HT1080 (cell line): ENCODE data around the gene TSGA10IP. TPM values are rescaled to one million over a fixed set of nuclear protein-coding genes. Genes with fewer than 3 reads are reported as not detected.
A peak's percentile ranks its signal among the peaks of the same experiment; 100 is the strongest.
"Not testable (repeated sequence)": the region's sequence is repeated elsewhere in the genome, so short reads cannot be mapped to it uniquely, and the experiment has no call there.

ENCODE experiments used
- DNase-seq: peaks from one replicate; pipeline ENCODE4 v3.0.0-alpha.2; 2015; ENCODE audit warnings: low read depth
- total RNA-seq: library from RNA; depleted of rRNA; stranded (reverse); fragments of >200 nt; shearing (Covaris generic); gene quantifications from 2 replicates; pipeline ENCODE4 v1.2.3, GENCODE V29; 2014

TSGA10IP gene
- total RNA-seq, 1 experiment from 2014 or later, result 0.05 TPM

DNA sequence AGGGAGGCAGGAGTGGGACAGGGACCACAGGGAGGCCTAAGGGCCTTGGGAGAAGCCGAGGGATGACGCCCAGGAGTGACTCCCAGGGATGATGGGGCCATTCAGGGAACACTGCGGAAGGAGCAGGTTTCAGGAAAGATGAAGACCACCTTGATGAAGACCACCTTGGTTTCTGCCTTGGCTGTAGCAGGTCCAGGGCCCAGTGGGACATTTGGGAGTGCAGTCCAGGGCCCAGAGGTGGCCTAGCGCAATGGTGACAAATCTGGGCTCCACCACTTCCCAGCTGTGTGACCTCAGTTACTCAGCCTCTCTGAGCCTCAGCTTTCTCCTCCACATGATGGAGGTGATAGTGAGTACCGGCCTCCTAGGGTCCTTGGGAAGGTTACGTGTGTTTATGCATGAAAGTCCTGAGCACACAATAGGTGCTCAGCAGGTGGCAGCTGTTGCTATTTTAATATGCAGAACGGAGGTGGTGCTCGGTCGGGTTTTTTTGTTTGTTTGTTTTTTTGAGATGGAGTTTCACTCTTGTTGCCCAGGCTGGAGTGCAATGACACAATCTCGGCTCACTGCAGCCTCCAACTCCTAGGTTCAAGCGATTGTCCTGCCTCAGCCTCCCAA is 770 bp downstream of the TSGA10IP start:
- DNase-seq, result no peak

DNA sequence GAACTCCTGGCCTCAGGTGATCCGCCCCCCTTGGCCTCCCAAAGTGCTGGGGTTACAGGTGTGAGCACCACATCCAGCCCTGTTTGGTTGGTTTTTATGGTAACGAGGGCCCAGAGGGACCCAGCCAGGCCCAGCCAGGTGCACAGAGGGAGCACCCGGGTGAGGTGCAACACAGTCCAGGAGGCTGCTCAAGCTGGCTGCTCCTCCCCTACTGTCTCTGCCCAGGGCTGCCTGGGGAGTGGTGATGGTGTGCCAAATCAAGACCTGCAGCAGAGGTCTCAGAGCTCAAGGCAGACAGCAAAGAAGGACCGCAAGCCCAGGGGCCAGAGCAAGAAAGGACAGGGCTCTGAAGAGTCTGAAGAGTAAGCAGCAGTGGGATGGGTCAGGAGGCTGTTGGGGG is 1.4 kb downstream of the TSGA10IP start:
- DNase-seq, result no peak

DNA sequence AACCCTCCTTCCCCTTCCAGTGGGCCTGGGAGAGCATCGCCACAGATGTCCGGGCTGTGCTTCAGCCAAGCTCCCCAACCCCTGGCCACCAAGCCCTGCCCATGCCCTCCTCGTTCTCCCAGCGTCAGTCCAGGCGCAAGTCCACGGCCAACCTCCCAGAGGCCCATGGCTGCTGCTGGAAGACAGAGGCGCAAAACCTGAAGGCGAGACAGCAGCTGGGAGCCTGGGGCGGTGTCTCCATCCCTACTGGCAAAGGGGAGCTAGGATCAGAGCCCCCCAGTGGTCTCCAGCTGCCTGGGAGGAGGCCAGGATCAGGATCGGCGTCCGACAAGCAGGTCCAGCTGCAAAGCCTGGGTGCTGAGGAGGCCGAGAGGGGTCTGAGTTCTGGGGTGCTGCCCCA is 1.9 kb downstream of the TSGA10IP start:
- DNase-seq, result no peak

DNA sequence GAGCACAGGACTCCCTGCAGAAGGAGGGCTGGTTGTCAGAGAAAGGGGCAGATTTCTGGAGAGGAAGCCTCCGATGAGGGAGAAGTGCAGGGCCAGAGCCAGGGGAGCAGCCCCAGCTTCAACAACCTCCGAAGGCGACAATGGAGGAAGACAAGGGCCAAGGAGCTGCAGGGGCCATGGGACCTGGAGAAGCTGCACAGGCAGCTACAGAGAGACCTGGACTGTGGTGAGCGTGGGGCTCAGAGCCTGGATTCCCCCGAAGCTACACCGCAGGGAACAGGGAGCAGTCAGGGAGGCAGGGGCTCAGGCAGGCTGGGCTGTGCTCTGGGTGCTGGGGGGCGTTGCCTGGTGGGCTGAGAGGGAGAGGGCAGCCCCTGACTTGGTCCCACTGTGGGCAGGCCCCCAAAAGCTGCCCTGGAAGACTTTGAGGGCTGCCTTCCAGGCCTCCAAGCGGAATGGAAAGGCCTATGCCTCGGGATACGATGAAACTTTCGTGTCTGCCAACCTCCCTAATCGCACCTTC is 2.4 kb downstream of the TSGA10IP start:
- no peak for DNase-seq

DNA sequence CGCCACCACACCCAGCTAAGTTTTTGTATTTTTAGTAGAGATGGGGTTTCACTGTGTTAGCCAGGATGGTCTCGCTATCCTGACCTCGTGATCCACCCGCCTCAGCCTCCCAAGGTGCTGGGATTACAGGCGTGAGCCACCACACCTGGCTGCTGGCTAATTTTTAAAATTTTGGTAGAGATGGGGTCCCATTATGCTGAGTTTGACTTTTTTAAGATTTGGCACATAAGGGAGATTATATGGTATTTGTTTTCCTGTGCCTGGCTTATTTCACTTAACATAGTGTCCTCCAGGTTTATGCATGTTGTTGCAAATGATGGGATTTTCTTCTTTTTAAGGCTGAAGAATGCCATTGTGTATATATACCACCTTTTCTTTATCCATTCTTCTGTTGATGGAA is 5.4 kb downstream of the TSGA10IP start:
- not testable (repeated sequence) for DNase-seq

DNA sequence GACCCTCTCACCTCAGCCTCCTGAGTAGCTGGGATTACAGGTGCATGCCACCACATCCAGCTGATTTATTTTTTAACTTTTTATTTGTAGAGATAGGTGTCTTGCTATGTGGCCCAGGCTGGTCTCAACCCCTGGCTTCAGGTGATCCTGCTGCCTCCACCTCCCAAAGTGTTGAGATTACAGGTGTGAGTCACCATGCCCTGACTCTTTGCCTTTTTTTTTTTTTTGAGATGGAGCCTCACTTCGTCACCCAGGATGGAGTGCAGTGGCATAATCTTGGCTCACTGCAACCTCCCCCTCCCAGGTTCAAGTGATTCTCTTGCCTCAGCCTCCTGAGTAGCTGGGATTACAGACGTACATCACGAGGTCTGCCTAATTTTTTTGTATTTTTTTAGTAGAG is 6.4 kb downstream of the TSGA10IP start:
- not testable (repeated sequence) for DNase-seq

DNA sequence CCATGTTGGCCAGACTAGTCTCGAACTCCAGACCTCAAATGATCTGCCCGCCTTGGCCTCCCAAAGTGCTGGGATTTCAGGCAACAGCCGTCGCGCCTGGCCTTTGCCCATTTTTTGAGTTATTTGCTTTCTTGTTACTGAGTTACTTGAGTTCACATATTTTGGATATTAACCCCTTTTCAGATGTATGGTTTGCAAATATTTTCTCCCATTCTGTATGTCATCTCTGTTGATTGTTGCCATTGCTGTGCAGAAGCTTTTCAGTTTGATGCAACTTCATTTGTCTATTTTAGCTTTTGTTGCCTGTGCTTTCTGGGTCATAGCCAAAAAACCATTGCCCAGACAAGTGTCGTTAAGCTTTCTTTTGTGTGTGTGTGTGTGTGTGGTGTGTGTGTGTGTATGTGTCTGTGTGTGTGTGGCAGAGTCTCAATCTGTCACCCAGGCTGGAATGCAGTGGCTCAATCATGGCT is 6.8 kb downstream of the TSGA10IP start:
- DNase-seq, result no peak

DNA sequence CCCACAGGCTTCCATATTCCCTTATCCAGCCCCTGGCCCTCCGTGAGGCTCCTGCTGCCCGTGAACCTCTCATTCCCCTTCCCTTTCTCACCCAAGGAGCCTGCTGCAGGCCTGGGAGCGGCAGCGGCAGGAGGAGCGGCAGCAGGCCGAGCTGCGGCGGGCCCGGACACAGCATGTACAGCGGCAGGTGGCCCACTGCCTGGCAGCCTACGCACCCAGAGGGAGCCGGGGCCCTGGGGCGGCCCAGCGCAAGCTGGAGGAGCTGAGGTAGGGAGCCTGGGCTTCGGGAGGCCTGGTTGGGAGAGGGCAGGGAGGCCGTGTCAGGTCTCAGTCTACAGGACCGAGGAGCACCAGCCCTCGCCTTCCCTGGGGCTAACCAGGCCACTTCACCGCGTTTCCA is 8.2 kb downstream of the TSGA10IP start:
- no peak for DNase-seq

DNA sequence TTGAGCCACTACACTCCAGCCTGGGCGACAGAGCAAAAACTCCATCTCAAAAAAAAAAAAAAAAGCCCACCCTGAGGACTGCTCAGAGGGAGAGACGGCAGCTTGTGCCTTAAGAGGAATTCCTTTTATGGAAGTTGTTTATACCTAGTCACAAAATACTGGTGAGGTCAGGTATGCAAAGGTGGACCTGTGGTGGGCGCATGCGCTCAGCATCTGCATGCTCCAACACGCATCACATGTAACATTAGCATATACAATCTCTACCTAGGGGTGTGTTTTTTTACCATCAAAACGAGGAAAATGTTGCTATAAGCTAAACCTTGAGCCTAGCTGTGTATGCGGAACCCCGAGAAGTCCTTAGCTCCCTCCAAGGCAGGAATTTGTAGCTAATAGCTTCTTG is 9.5 kb downstream of the TSGA10IP start:
- no peak for DNase-seq

DNA sequence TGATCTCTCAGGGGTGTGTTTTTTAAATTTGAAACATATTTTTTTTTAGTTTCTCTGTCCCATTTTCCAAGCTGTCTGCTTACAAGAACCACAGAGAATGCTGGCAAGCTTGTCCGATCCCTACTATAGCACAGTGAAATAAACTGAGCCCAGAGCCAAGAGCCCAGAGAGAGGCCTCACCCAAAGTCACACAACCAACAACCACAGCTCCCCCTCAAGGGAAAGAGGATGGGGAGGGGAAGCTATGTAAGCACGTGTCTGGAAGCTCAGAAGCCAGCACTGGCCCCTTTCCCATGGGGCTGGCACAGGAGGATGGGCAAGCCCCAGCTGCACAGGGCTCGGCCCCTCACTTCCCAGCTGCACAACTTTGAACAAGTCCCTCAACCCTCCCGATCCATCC is 13.0 kb downstream of the TSGA10IP start:
- no peak for DNase-seq

DNA sequence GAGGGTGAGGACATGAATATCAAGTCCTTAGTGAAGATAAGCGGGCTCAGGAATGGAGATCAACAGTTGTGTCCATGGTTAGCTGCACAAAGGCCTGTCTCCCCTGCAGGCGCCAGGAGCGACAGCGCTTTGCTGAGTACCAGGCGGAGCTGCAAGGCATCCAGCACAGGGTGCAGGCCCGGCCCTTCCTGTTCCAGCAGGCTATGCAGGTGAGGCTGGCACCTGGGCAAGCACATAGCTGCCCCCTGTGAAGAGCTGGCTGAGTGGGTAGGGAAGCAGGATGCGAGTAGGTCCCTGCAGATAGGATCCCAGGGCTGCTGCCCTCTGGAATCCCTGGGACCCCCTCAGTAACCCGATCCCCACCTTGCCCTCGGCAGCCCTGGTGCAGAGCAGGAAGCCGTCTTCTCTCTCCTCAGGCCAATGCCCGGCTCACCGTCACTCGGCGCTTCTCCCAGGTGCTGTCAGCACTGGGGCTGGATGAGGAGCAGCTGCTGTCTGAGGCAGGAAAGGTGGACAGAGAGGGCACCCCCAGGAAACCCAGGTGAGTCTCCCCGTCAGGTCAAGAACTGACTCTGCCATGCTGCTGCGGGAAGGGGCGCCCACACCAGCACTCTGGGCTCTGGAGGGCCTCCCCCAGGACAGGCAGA is 13.6 kb downstream of the TSGA10IP start:
- no peak for DNase-seq

DNA sequence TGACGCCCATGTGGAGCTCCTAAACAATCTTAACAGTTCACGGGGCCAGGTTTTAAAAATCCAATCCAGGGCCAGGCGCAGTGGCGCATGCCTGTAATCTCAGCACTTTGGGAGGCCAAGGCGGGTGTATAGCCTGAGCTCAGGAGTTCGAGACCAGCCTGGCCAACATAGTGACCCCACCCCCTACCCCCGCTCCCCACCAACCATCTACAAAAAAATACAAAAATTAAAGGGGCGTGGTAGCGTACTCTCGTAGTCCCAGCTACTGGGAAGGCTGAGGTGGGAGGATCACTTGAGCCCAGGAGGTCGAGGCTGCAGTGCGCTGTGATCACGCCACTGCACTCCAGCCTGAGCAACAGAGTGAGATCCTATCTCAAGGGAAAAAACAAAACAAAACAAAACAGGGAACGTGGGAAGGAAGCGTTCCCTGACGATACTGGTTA is 15.6 kb downstream of the TSGA10IP start:
- no peak for DNase-seq

DNA sequence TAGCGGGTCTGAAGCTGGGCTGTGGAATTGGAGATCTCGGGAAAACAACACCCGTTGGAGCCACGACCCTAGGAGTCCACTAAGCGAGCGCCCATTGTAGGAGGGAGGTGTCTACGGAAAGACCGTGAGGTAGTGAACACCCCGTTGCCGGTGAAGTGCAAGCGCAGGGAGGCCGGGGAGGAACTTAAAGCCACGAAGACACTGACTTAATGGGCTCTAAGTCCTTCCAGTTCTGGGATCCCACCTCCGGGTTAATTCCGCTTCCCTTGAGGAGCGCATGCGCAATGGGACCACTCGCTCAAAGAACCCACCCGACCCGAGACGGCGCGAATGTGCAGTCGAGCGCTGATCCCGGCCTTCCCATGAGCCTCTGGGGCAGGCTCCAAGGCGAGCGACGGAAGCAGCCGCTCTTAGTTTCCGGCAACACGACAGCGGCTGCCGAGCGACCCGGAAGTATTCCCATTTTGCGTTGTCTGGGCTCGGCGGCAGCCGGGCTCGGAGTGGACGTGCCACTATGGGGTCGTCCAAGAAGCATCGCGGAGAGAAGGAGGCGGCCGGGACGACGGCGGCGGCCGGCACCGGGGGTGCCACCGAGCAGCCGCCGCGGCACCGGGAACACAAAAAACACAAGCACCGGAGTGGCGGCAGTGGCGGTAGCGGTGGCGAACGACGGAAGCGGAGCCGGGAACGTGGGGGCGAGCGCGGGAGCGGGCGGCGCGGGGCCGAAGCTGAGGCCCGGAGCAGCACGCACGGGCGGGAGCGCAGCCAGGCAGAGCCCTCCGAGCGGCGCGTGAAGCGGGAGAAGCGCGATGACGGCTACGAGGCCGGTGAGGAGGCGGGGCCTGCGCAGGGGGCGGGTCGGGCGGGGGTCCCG is 16.2 kb downstream of the TSGA10IP start, which contains the start of gene SART1:
TSS of gene SART1 (plus strand) at position 468 of the 874 bp plus-strand sequence. CDS start at position 515, 47 bp downstream.
- DNase-seq, result peak; percentile 97

DNA sequence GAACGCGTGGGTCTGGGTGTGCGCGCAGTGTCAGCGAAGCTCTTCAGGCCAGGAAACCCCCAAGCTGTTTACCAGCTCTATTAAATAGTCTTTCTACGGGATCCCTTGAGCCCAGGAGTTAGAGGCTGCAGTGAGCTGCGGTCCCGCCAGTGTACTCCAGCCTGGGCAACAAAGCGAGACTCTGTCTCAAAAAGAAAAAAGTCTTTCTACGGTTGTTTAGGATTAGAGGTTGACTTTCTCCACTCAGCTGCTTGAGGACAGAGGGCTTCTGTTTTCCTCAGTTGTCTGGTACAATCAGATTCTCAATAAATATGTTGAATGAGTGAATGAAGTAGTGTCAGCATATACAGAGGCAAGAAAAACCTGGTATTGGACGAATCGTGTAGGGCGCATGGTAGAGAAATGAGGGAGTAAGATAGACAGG is 16.9 kb downstream of the TSGA10IP start:
- no peak for DNase-seq

DNA sequence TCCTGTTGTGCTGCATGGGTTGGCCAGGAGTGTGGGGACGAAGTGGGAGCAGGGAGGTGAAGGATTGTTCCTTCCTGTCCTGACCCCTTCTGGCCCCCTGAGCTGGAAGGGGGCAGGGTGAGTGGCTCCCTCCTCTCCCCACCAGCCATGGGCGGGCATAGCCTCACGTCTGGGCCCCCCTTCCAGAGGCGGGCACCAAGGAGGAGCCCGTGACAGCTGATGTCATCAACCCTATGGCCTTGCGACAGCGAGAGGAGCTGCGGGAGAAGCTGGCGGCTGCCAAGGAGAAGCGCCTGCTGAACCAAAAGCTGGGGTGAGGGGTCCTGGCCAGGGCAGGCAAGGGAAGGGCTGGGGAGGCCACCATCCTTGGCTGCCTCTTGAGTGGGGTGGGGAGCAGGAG is 19.6 kb downstream of the TSGA10IP start:
- no peak for DNase-seq

DNA sequence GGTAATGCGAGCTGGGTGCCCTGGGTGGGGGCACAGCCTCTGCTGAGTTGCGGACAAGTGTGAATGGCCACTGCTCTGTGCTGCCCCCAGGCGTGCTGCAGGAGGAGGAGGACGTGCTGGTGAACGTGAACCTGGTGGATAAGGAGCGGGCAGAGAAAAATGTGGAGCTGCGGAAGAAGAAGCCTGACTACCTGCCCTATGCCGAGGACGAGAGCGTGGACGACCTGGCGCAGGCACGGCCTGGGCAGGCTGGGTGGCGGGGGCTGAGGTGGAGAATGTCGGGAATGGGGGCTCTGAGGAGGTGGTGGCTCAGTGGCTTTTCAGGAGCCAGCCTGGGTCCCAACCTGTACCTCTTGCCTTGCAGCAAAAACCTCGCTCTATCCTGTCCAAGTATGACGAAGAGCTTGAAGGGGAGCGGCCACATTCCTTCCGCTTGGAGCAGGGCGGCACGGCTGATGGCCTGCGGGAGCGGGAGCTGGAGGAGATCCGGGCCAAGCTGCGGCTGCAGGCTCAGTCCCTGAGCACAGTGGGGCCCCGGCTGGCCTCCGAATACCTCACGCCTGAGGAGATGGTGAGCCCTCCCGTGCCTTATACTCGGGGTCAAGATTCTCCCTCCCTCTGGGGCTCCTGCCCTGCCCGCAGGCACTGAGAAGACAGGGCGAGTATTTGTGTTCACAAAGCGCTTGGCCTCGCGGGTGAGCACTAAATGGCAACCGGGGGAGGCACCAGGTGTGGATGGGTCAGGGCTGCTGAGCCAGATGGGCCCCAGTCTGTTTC is 20.9 kb downstream of the TSGA10IP start:
- DNase-seq, result no peak

DNA sequence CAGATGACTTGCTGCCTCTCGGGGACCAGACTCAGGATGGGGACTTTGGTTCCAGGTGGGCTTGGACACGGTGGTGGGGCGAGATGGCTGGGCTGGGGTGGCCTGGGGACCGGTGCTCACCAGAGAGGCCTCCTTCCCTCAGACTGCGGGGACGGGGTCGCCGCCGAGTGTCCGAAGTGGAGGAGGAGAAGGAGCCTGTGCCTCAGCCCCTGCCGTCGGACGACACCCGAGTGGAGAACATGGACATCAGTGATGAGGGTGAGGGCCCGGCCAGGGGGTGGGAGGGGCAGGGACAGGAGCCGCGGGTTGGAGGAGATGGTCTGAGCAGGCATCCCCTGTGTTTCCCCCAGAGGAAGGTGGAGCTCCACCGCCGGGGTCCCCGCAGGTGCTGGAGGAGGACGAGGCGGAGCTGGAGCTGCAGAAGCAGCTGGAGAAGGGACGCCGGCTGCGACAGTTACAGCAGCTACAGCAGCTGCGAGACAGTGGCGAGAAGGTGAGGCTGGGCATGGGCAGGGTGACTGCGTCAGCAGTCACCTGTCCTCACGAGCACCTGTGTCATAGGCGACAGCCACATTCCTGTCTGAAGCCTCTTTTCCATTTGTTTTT is 22.2 kb downstream of the TSGA10IP start:
- DNase-seq, result no peak

DNA sequence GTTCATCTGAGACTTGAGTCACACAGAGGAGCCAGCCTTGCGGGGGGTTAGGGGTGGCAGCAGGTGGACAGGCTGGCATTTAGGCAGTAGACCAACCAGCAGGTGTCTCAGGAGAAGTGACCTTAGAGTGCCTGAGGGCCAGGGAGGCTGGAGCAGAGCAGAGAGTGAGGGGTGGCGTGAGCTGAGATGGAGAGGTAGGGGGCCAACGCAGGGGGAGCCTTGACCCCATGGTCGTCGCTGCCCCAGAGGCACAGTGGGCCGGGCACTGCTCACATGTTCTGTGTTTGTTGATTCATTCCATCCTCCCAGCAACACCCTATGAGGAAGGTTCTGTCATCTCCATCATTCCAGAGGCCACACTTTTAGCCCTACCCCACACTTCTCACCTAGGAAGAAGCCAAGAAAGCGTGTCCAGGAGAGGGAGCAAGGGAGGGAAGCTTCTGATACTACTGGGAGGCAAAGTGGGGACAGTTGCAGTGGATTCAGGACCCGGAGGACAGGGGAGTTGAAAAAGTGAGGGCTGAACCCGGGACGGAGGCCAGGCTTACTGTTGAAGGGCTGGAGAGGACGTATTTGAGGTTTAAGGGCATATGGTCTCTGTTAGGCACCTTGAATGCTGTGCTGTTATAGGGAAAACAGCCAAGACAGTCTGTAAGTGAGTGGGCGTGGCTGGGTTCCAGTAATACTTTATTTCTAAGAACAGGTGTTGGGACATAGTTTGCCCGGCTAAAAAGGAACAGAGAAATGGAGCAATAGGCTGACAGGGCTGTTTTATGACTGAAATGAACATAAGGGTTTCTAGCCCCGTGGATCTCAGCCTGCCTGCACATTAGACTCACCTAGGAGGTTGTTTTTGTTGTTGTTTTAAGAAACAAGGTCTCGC is 23.6 kb downstream of the TSGA10IP start:
- no peak for DNase-seq

DNA sequence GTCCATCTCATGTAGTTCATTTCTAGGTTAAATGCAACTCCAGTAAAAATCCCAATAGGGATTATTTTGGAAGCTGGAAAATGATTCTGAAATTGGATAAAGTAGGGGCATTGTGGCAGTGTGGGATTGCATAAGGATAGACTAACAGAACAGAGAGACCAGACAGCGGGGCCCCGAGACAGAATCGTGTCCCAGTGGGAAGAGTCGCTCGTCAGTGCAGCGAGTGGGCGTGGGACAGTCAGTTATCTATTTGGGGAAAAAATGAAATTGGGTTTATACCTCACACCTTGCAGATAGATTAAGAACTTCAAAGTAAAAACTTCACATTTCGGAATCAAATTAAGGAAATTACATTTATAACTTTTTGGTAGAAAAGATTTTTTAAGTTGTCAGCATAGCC is 26.8 kb downstream of the TSGA10IP start:
- DNase-seq, result no peak
